H9 (cell line): Measurements from ENCODE around the gene HSPA13. TPM values are rescaled to one million over a fixed set of nuclear protein-coding genes. Genes with fewer than 3 reads are reported as not detected.

Experiments used
- DNase-seq: peaks from one replicate; pipeline ENCODE4 v3.0.0-alpha.2; 2017
- H2AFZ ChIP-seq: one replicate; pipeline ENCODE4 v1.6.1; 2013; ENCODE audit warnings: mild to moderate bottlenecking, low read length, control low read depth, moderate library complexity
- H2AK5ac ChIP-seq: 2 replicates; pipeline ENCODE4 v1.6.1; 2013; ENCODE audit warnings: low read length, control low read depth, mixed read lengths; ENCODE audit not compliant: insufficient read length
- H2BK120ac ChIP-seq: one replicate; pipeline ENCODE4 v1.6.1; 2013; ENCODE audit warnings: low read depth, mild to moderate bottlenecking, low read length, control low read depth, inconsistent platforms; ENCODE audit not compliant: poor library complexity, severe bottlenecking
- H2BK12ac ChIP-seq: 2 replicates; pipeline ENCODE4 v1.6.1; 2013; ENCODE audit warnings: low read length, control low read depth, mixed read lengths, low read depth; ENCODE audit not compliant: insufficient read length
- H2BK15ac ChIP-seq: 2 replicates; pipeline ENCODE4 v1.6.1; 2013; ENCODE audit warnings: low read depth, low read length, control low read depth
- H2BK20ac ChIP-seq: one replicate; pipeline ENCODE4 v1.6.1; 2013; ENCODE audit warnings: low read depth, mild to moderate bottlenecking, low read length, control low read depth, inconsistent platforms; ENCODE audit not compliant: poor library complexity, severe bottlenecking
- H2BK5ac ChIP-seq: 2 replicates; pipeline ENCODE4 v1.6.1; 2013; ENCODE audit warnings: low read length, control low read depth, mixed read lengths; ENCODE audit not compliant: insufficient read length
- H3K14ac ChIP-seq: 2 replicates; pipeline ENCODE4 v1.6.1; 2013; ENCODE audit warnings: low read length, control low read depth; ENCODE audit not compliant: insufficient read depth
- H3K18ac ChIP-seq: 2 replicates; pipeline ENCODE4 v1.6.1; 2013; ENCODE audit warnings: low read depth, mild to moderate bottlenecking, mixed read lengths, low read length, control low read depth; ENCODE audit not compliant: insufficient read length
- H3K23ac ChIP-seq: 2 replicates; pipeline ENCODE4 v1.6.1; 2013; ENCODE audit warnings: low read length, control low read depth, mixed read lengths, low read depth; ENCODE audit not compliant: insufficient read length
- H3K23me2 ChIP-seq: 2 replicates; pipeline ENCODE4 v1.6.1; 2013; ENCODE audit warnings: low read depth, mild to moderate bottlenecking, mixed read lengths, low read length, control low read depth; ENCODE audit not compliant: insufficient read length, poor library complexity, severe bottlenecking
- H3K27ac ChIP-seq: 2 replicates; pipeline ENCODE4 v1.5.1; 2013; ENCODE audit warnings: low read length, control low read depth, mixed read lengths, low read depth; ENCODE audit not compliant: insufficient read length
- H3K27me3 ChIP-seq: 2 replicates; pipeline ENCODE4 v1.6.1; 2013; ENCODE audit warnings: low read length, control low read depth, inconsistent platforms; ENCODE audit not compliant: insufficient read depth
- H3K4ac ChIP-seq: 2 replicates; pipeline ENCODE4 v1.6.1; 2013; ENCODE audit warnings: low read depth, mild to moderate bottlenecking, control low read depth, inconsistent platforms, low read length, moderate library complexity
- H3K4me1 ChIP-seq: 2 replicates; pipeline ENCODE4 v1.6.1; 2013; ENCODE audit warnings: low read length, control low read depth, inconsistent platforms; ENCODE audit not compliant: insufficient read depth
- H3K4me2 ChIP-seq: 2 replicates; pipeline ENCODE4 v1.6.1; 2013; ENCODE audit warnings: low read length, control low read depth, mixed read lengths; ENCODE audit not compliant: insufficient read length, insufficient read depth
- H3K56ac ChIP-seq: 2 replicates; pipeline ENCODE4 v1.6.1; 2013; ENCODE audit warnings: low read depth, mild to moderate bottlenecking, mixed read lengths, low read length, control low read depth; ENCODE audit not compliant: insufficient read length
- H3K79me1 ChIP-seq: 2 replicates; pipeline ENCODE4 v1.6.1; 2013; ENCODE audit warnings: low read depth, mild to moderate bottlenecking, moderate library complexity, low read length, control low read depth, inconsistent platforms; ENCODE audit not compliant: insufficient read depth, poor library complexity, severe bottlenecking
- H3K79me2 ChIP-seq: 2 replicates; pipeline ENCODE4 v1.6.1; 2013; ENCODE audit warnings: low read length, control low read depth, inconsistent platforms; ENCODE audit not compliant: insufficient read depth
- H3K9ac ChIP-seq: 2 replicates; pipeline ENCODE4 v1.6.1; 2013; ENCODE audit warnings: low read length, control low read depth, mixed read lengths; ENCODE audit not compliant: insufficient read length; ENCODE audit errors: extremely low read depth
- H3K9me3 ChIP-seq: one replicate; pipeline ENCODE4 v1.6.1; 2013; ENCODE audit warnings: low read depth, low read length, inconsistent platforms; ENCODE audit not compliant: control insufficient read depth
- H3T11ph ChIP-seq: one replicate; pipeline ENCODE4 v1.6.1; 2013; ENCODE audit warnings: mild to moderate bottlenecking, low read length, control low read depth, inconsistent platforms
- H4K20me1 ChIP-seq: one replicate; pipeline ENCODE4 v1.6.1; 2013; ENCODE audit not compliant: control insufficient read depth, insufficient read length, insufficient read depth
- H4K5ac ChIP-seq: 2 replicates; pipeline ENCODE4 v1.6.1; 2013; ENCODE audit warnings: low read depth, mild to moderate bottlenecking, mixed read lengths, low read length, control low read depth; ENCODE audit not compliant: insufficient read length
- H4K8ac ChIP-seq: replicated peaks from 2 replicates; pipeline ENCODE4 v1.6.1; 2013; ENCODE audit warnings: low read length, control low read depth, mixed read lengths, low read depth; ENCODE audit not compliant: insufficient read length
- H4K91ac ChIP-seq: 2 replicates; pipeline ENCODE4 v1.6.1; 2013; ENCODE audit warnings: low read depth, mild to moderate bottlenecking, moderate library complexity, mixed read lengths, low read length, control low read depth; ENCODE audit not compliant: insufficient read length
- H3K27ac Mint-ChIP-seq, 3 experiments: 2 replicates in 2 of 3; 3 replicates in 1 of 3; pipeline ENCODE4 v1.8.0; 2020 to 2021; ENCODE audit warnings: mixed read lengths in 3 of 3, mild to moderate bottlenecking in 1 of 3, moderate library complexity in 1 of 3
- H3K27me3 Mint-ChIP-seq: 2 replicates; pipeline ENCODE4 v1.8.0; 2021; ENCODE audit warnings: low read depth, mild to moderate bottlenecking, moderate library complexity, mixed read lengths
- H3K36me3 Mint-ChIP-seq, 3 experiments: 2 replicates in 2 of 3; 3 replicates in 1 of 3; pipeline ENCODE4 v1.8.0; 2020 to 2021; ENCODE audit warnings: low read depth in 3 of 3, mixed read lengths in 3 of 3; ENCODE audit not compliant: insufficient read depth in 1 of 3
- H3K4me1 Mint-ChIP-seq, 2 experiments: 2 replicates each; pipeline ENCODE4 v1.8.0; 2020; ENCODE audit warnings: mixed read lengths in 2 of 2
- H3K4me3 Mint-ChIP-seq, 2 experiments: 2 replicates in 1 of 2; 3 replicates in 1 of 2; pipeline ENCODE4 v1.8.0; 2020 to 2021; ENCODE audit warnings: mild to moderate bottlenecking in 2 of 2, mixed read lengths in 2 of 2, moderate library complexity in 1 of 2
- H3K9me3 Mint-ChIP-seq, 2 experiments: 2 replicates in 1 of 2; 3 replicates in 1 of 2; pipeline ENCODE4 v1.8.0; 2020; ENCODE audit warnings: mild to moderate bottlenecking in 2 of 2, mixed read lengths in 2 of 2, moderate library complexity in 1 of 2
- CTCF ChIP-seq: fragments of 200-600 bp; sonication (generic); conservative IDR thresholded peaks from 3 replicates; pipeline ENCODE4 v1.8.0; 2021; ENCODE audit warnings: antibody characterized with exemption, mild to moderate bottlenecking
- WGBS: extraction: QIAGEN DNeasy Blood & Tissue Kit; methylation state at CpG from one replicate; pipeline ENCODE4 v1.1.7; 2013; ENCODE audit warnings: missing lambda C conversion rate, low lambda C conversion rate, mixed read lengths; ENCODE audit not compliant: insufficient read length; ENCODE audit errors: extremely low coverage; 5-methylcytosine and 5-hydroxymethylcytosine counted together
- total RNA-seq: library from RNA; stranded (reverse); gene quantifications from 2 replicates; pipeline ENCODE4 v1.2.1, GENCODE V29; 2021

HSPA13 gene
- total RNA-seq, 1 experiment from 2014 or later = 32.6 TPM

DNA sequence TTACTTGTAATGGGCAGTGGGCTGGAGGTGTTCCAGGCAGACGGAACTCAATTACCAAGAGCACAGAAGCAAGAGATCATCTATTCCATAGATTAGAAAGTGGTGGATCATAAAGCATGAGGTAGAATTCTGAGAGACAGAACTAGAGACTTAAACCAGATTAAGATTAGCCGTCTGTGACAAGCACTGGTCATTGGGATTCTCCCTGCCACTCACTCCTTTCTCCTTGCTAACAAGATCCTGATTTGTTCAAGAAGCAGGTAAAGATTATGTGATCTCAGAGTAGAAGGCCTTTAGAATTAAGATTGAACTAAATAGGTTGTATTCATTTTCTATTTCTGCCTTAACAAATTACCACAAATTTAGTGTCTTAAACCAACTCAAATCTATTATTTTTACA is 1.5 kb upstream of the HSPA13 start:
- no peaks in the 10 kb centered on the region for H3K4me1 ChIP-seq
- H3K4me2 ChIP-seq = peak overlapping the region; percentile 76
- H2AFZ ChIP-seq = no peak overlapping the region
- no peak overlapping the region for H3K23ac ChIP-seq
- H2BK15ac ChIP-seq = no peak overlapping the region
- Mint-ChIP-seq H3K27me3 (no peaks in the 10 kb centered on the region), H3K4me3 (peak overlapping the region; percentile 100; a peak in 4 of 5 replicates), H3K9me3 (no peaks in the 10 kb centered on the region), H3K4me1 (peaks cover 18 to 21% of the 10 kb centered on the region in 2 experiments), H3K36me3 (peaks cover under 1 to 11% (median 5%) of the 10 kb centered on the region in 3 experiments; a peak in 5 of 7 replicates), H3K27ac (peak overlapping the region in 1 of 3 experiments; percentile 25; a peak in 3 of 7 replicates)
- H2BK12ac ChIP-seq = no peak overlapping the region
- no CpG with 5 or more reads among the region's 2 CpGs for WGBS
- no peak overlapping the region for H3K9ac ChIP-seq
- peaks cover 8% of the 10 kb centered on the region; the same call in 1 of the 2 replicates for H3K79me2 ChIP-seq
- no peak overlapping the region for H4K91ac ChIP-seq
- no peaks in the 10 kb centered on the region for H4K20me1 ChIP-seq
- H3K23me2 ChIP-seq = peaks cover 4% of the 10 kb centered on the region
- no peak overlapping the region for H3K56ac ChIP-seq
- no peak overlapping the region for H3K18ac ChIP-seq
- no peak for DNase-seq
- H3K4ac ChIP-seq = no peak overlapping the region
- H2BK20ac ChIP-seq = no peak overlapping the region
- H3K14ac ChIP-seq = no peak overlapping the region
- no peak overlapping the region for H4K5ac ChIP-seq
- H2AK5ac ChIP-seq = no peak overlapping the region
- H2BK5ac ChIP-seq = no peak overlapping the region
- no peaks in the 10 kb centered on the region for H3K9me3 ChIP-seq
- no peak overlapping the region for H3K27ac ChIP-seq
- no peaks in the 10 kb centered on the region for H3K79me1 ChIP-seq
- TF ChIP-seq CTCF = no peak
- H3T11ph ChIP-seq = no peak overlapping the region
- no peaks in the 10 kb centered on the region for H3K27me3 ChIP-seq
- no peak overlapping the region for H2BK120ac ChIP-seq
- H4K8ac ChIP-seq = no peak overlapping the region
